H9 (cell line): ENCODE results near the gene ASCC3. TPM values are rescaled to one million over a fixed set of nuclear protein-coding genes. Genes with fewer than 3 reads are reported as not detected.

Experiments
- DNase-seq: peaks from one replicate; pipeline ENCODE4 v3.0.0-alpha.2; 2017
- H2AFZ ChIP-seq: one replicate; pipeline ENCODE4 v1.6.1; 2013; ENCODE audit warnings: mild to moderate bottlenecking, low read length, control low read depth, moderate library complexity
- H2AK5ac ChIP-seq: 2 replicates; pipeline ENCODE4 v1.6.1; 2013; ENCODE audit warnings: low read length, control low read depth, mixed read lengths; ENCODE audit not compliant: insufficient read length
- H2BK120ac ChIP-seq: one replicate; pipeline ENCODE4 v1.6.1; 2013; ENCODE audit warnings: low read depth, mild to moderate bottlenecking, low read length, control low read depth, inconsistent platforms; ENCODE audit not compliant: poor library complexity, severe bottlenecking
- H2BK12ac ChIP-seq: 2 replicates; pipeline ENCODE4 v1.6.1; 2013; ENCODE audit warnings: low read length, control low read depth, mixed read lengths, low read depth; ENCODE audit not compliant: insufficient read length
- H2BK15ac ChIP-seq: 2 replicates; pipeline ENCODE4 v1.6.1; 2013; ENCODE audit warnings: low read depth, low read length, control low read depth
- H2BK20ac ChIP-seq: one replicate; pipeline ENCODE4 v1.6.1; 2013; ENCODE audit warnings: low read depth, mild to moderate bottlenecking, low read length, control low read depth, inconsistent platforms; ENCODE audit not compliant: poor library complexity, severe bottlenecking
- H2BK5ac ChIP-seq: 2 replicates; pipeline ENCODE4 v1.6.1; 2013; ENCODE audit warnings: low read length, control low read depth, mixed read lengths; ENCODE audit not compliant: insufficient read length
- H3K14ac ChIP-seq: 2 replicates; pipeline ENCODE4 v1.6.1; 2013; ENCODE audit warnings: low read length, control low read depth; ENCODE audit not compliant: insufficient read depth
- H3K18ac ChIP-seq: 2 replicates; pipeline ENCODE4 v1.6.1; 2013; ENCODE audit warnings: low read depth, mild to moderate bottlenecking, mixed read lengths, low read length, control low read depth; ENCODE audit not compliant: insufficient read length
- H3K23ac ChIP-seq: 2 replicates; pipeline ENCODE4 v1.6.1; 2013; ENCODE audit warnings: low read length, control low read depth, mixed read lengths, low read depth; ENCODE audit not compliant: insufficient read length
- H3K23me2 ChIP-seq: 2 replicates; pipeline ENCODE4 v1.6.1; 2013; ENCODE audit warnings: low read depth, mild to moderate bottlenecking, mixed read lengths, low read length, control low read depth; ENCODE audit not compliant: insufficient read length, poor library complexity, severe bottlenecking
- H3K27ac ChIP-seq: 2 replicates; pipeline ENCODE4 v1.5.1; 2013; ENCODE audit warnings: low read length, control low read depth, mixed read lengths, low read depth; ENCODE audit not compliant: insufficient read length
- H3K27me3 ChIP-seq: 2 replicates; pipeline ENCODE4 v1.6.1; 2013; ENCODE audit warnings: low read length, control low read depth, inconsistent platforms; ENCODE audit not compliant: insufficient read depth
- H3K4ac ChIP-seq: 2 replicates; pipeline ENCODE4 v1.6.1; 2013; ENCODE audit warnings: low read depth, mild to moderate bottlenecking, control low read depth, inconsistent platforms, low read length, moderate library complexity
- H3K4me1 ChIP-seq: 2 replicates; pipeline ENCODE4 v1.6.1; 2013; ENCODE audit warnings: low read length, control low read depth, inconsistent platforms; ENCODE audit not compliant: insufficient read depth
- H3K4me2 ChIP-seq: 2 replicates; pipeline ENCODE4 v1.6.1; 2013; ENCODE audit warnings: low read length, control low read depth, mixed read lengths; ENCODE audit not compliant: insufficient read length, insufficient read depth
- H3K56ac ChIP-seq: 2 replicates; pipeline ENCODE4 v1.6.1; 2013; ENCODE audit warnings: low read depth, mild to moderate bottlenecking, mixed read lengths, low read length, control low read depth; ENCODE audit not compliant: insufficient read length
- H3K79me1 ChIP-seq: 2 replicates; pipeline ENCODE4 v1.6.1; 2013; ENCODE audit warnings: low read depth, mild to moderate bottlenecking, moderate library complexity, low read length, control low read depth, inconsistent platforms; ENCODE audit not compliant: insufficient read depth, poor library complexity, severe bottlenecking
- H3K79me2 ChIP-seq: 2 replicates; pipeline ENCODE4 v1.6.1; 2013; ENCODE audit warnings: low read length, control low read depth, inconsistent platforms; ENCODE audit not compliant: insufficient read depth
- H3K9ac ChIP-seq: 2 replicates; pipeline ENCODE4 v1.6.1; 2013; ENCODE audit warnings: low read length, control low read depth, mixed read lengths; ENCODE audit not compliant: insufficient read length; ENCODE audit errors: extremely low read depth
- H3K9me3 ChIP-seq: one replicate; pipeline ENCODE4 v1.6.1; 2013; ENCODE audit warnings: low read depth, low read length, inconsistent platforms; ENCODE audit not compliant: control insufficient read depth
- H3T11ph ChIP-seq: one replicate; pipeline ENCODE4 v1.6.1; 2013; ENCODE audit warnings: mild to moderate bottlenecking, low read length, control low read depth, inconsistent platforms
- H4K20me1 ChIP-seq: one replicate; pipeline ENCODE4 v1.6.1; 2013; ENCODE audit not compliant: control insufficient read depth, insufficient read length, insufficient read depth
- H4K5ac ChIP-seq: 2 replicates; pipeline ENCODE4 v1.6.1; 2013; ENCODE audit warnings: low read depth, mild to moderate bottlenecking, mixed read lengths, low read length, control low read depth; ENCODE audit not compliant: insufficient read length
- H4K8ac ChIP-seq: replicated peaks from 2 replicates; pipeline ENCODE4 v1.6.1; 2013; ENCODE audit warnings: low read length, control low read depth, mixed read lengths, low read depth; ENCODE audit not compliant: insufficient read length
- H4K91ac ChIP-seq: 2 replicates; pipeline ENCODE4 v1.6.1; 2013; ENCODE audit warnings: low read depth, mild to moderate bottlenecking, moderate library complexity, mixed read lengths, low read length, control low read depth; ENCODE audit not compliant: insufficient read length
- H3K27ac Mint-ChIP-seq, 3 experiments: 2 replicates in 2 of 3; 3 replicates in 1 of 3; pipeline ENCODE4 v1.8.0; 2020 to 2021; ENCODE audit warnings: mixed read lengths in 3 of 3, mild to moderate bottlenecking in 1 of 3, moderate library complexity in 1 of 3
- H3K27me3 Mint-ChIP-seq: 2 replicates; pipeline ENCODE4 v1.8.0; 2021; ENCODE audit warnings: low read depth, mild to moderate bottlenecking, moderate library complexity, mixed read lengths
- H3K36me3 Mint-ChIP-seq, 3 experiments: 2 replicates in 2 of 3; 3 replicates in 1 of 3; pipeline ENCODE4 v1.8.0; 2020 to 2021; ENCODE audit warnings: low read depth in 3 of 3, mixed read lengths in 3 of 3; ENCODE audit not compliant: insufficient read depth in 1 of 3
- H3K4me1 Mint-ChIP-seq, 2 experiments: 2 replicates each; pipeline ENCODE4 v1.8.0; 2020; ENCODE audit warnings: mixed read lengths in 2 of 2
- H3K4me3 Mint-ChIP-seq, 2 experiments: 2 replicates in 1 of 2; 3 replicates in 1 of 2; pipeline ENCODE4 v1.8.0; 2020 to 2021; ENCODE audit warnings: mild to moderate bottlenecking in 2 of 2, mixed read lengths in 2 of 2, moderate library complexity in 1 of 2
- H3K9me3 Mint-ChIP-seq, 2 experiments: 2 replicates in 1 of 2; 3 replicates in 1 of 2; pipeline ENCODE4 v1.8.0; 2020; ENCODE audit warnings: mild to moderate bottlenecking in 2 of 2, mixed read lengths in 2 of 2, moderate library complexity in 1 of 2
- CTCF ChIP-seq: fragments of 200-600 bp; sonication (generic); conservative IDR thresholded peaks from 3 replicates; pipeline ENCODE4 v1.8.0; 2021; ENCODE audit warnings: antibody characterized with exemption, mild to moderate bottlenecking
- WGBS: extraction: QIAGEN DNeasy Blood & Tissue Kit; methylation state at CpG from one replicate; pipeline ENCODE4 v1.1.7; 2013; ENCODE audit warnings: missing lambda C conversion rate, low lambda C conversion rate, mixed read lengths; ENCODE audit not compliant: insufficient read length; ENCODE audit errors: extremely low coverage; 5-methylcytosine and 5-hydroxymethylcytosine counted together
- total RNA-seq: library from RNA; stranded (reverse); gene quantifications from 2 replicates; pipeline ENCODE4 v1.2.1, GENCODE V29; 2021

ASCC3 gene
- total RNA-seq, 1 experiment from 2014 or later, result 63.8 TPM

- no peak overlapping the region for H3K14ac ChIP-seq
- H3K4me2 ChIP-seq, result no peak overlapping the region
- Mint-ChIP-seq H3K27ac (no peak overlapping the region), H3K27me3 (no peaks in the 10 kb centered on the region), H3K9me3 (no peaks in the 10 kb centered on the region), H3K4me3 (no peak overlapping the region), H3K36me3 (no peaks in the 10 kb centered on the region), H3K4me1 (peaks cover 0 to 5% of the 10 kb centered on the region in 2 experiments; a peak in 1 of 4 replicates)
- no peaks in the 10 kb centered on the region for H4K20me1 ChIP-seq
- H2BK20ac ChIP-seq, result no peak overlapping the region
- no peak overlapping the region for H3K23ac ChIP-seq
- no peak overlapping the region for H4K5ac ChIP-seq
- no peak overlapping the region for H2AFZ ChIP-seq
- no peak overlapping the region for H2BK5ac ChIP-seq
- H3K4ac ChIP-seq, result no peak overlapping the region
- no peak overlapping the region for H2AK5ac ChIP-seq
- no peak for TF ChIP-seq CTCF
- no peak overlapping the region for H3K9ac ChIP-seq
- no peak overlapping the region for H3K18ac ChIP-seq
- no peak overlapping the region for H2BK120ac ChIP-seq
- H3K23me2 ChIP-seq, result no peaks in the 10 kb centered on the region
- H3K79me2 ChIP-seq, result no peaks in the 10 kb centered on the region
- H2BK12ac ChIP-seq, result no peak overlapping the region
- H3K27me3 ChIP-seq, result no peaks in the 10 kb centered on the region
- H4K8ac ChIP-seq, result no peak overlapping the region
- WGBS, result no CpG with 5 or more reads among the region's 2 CpGs
- H3K9me3 ChIP-seq, result no peaks in the 10 kb centered on the region
- no peak overlapping the region for H3K27ac ChIP-seq
- no peaks in the 10 kb centered on the region for H3K79me1 ChIP-seq
- no peak overlapping the region for H3T11ph ChIP-seq
- no peaks in the 10 kb centered on the region for H3K4me1 ChIP-seq
- H2BK15ac ChIP-seq, result no peak overlapping the region
- no peak overlapping the region for H3K56ac ChIP-seq
- no peak overlapping the region for H4K91ac ChIP-seq
- no peak for DNase-seq
Observed at GRCh38 chr6:100775667-100776066, 105.5 kb downstream of the ASCC3 start.
